K562 (cell line): ENCODE results near the gene WDR35. TPM values are rescaled to one million over a fixed set of nuclear protein-coding genes. Genes with fewer than 3 reads are reported as not detected.
"Not testable (repeated sequence)": the region's sequence is repeated elsewhere in the genome, so short reads cannot be mapped to it uniquely, and the experiment has no call there.

Experiments
- ATAC-seq: fragments of 200-7000 bp; cut with Tn5 transposase; 3 replicates; pipeline ENCODE4 v1.9.1; 2020; ENCODE audit warnings: moderate library complexity
- BruUV-seq: library from RNA; stranded (reverse); fragments of 400-500 nt; replicated peaks from 2 replicates; lab custom pipeline; 2021; lab: Mats Ljungman, UMichigan
- CTCF ChIA-PET: fragments of 300-600 bp; formaldehyde crosslinking; extraction: SDS; loops from one replicate; lab custom pipeline; 2021; ENCODE audit warnings: low intra/inter-chr PET ratio; lab: Yijun Ruan, JAX
- POLR2A ChIA-PET: fragments of 300-600, 350-650 bp; sonication (Branson Sonifier 250); formaldehyde crosslinking; extraction: SDS; loops from one replicate; lab custom pipeline; 2021; ENCODE audit warnings: antibody characterized with exemption, inconsistent platforms; lab: Yijun Ruan, JAX
- DNase-seq, 4 experiments: peaks; one replicate each; pipeline versions ENCODE4 v3.0.0 to v3.0.0-alpha.2; 2011 to 2018; ENCODE audit warnings: low spot score in 3 of 4, mixed read lengths in 3 of 4; ENCODE audit errors: extremely low read depth in 1 of 4
- FAIRE-seq: peaks from 2 replicates; lab custom pipeline; 2011; peaks lifted over from hg19 to GRCh38; lab: Jason Lieb, UNC
- H2AFZ ChIP-seq: 2 replicates; pipeline ENCODE4 v1.6.0; 2011; ENCODE audit warnings: low read depth, low read length, control low read depth, inconsistent platforms
- H3K27ac ChIP-seq: fragments of 200-600 bp; 3 replicates; pipeline ENCODE4 v1.8.0; 2011; ENCODE audit warnings: low read depth, mild to moderate bottlenecking, control low read depth, inconsistent platforms, low read length, moderate library complexity, mixed read lengths; ENCODE audit errors: extremely low read depth
- H3K27me3 ChIP-seq, 2 experiments: fragments of 300-600 bp in 1 of 2; 2 replicates in 1 of 2; 3 replicates in 1 of 2; pipeline versions ENCODE4 v1.6.0 to v1.8.0; 2011; ENCODE audit warnings: inconsistent platforms in 2 of 2, low read length in 2 of 2, mild to moderate bottlenecking in 1 of 2, mixed read lengths in 1 of 2, moderate library complexity in 1 of 2; ENCODE audit not compliant: control insufficient read depth in 2 of 2, insufficient read depth in 2 of 2
- H3K36me3 ChIP-seq: fragments of 300-600 bp; 3 replicates; pipeline ENCODE4 v1.8.0; 2011; ENCODE audit warnings: mild to moderate bottlenecking, low read length, inconsistent platforms; ENCODE audit not compliant: control insufficient read depth, insufficient read depth
- H3K4me1 ChIP-seq, 2 experiments: fragments of 200-600 bp in 1 of 2; replicated peaks in 1 of 2; 2 replicates in 1 of 2; 3 replicates in 1 of 2; pipeline versions ENCODE4 v1.5.1 to v1.8.0; 2011; ENCODE audit warnings: inconsistent platforms in 2 of 2, low read length in 2 of 2, mild to moderate bottlenecking in 1 of 2, mixed read lengths in 1 of 2, moderate library complexity in 1 of 2; ENCODE audit not compliant: control insufficient read depth in 2 of 2, insufficient read depth in 2 of 2
- H3K4me2 ChIP-seq: 2 replicates; pipeline ENCODE4 v1.6.1; 2011; ENCODE audit warnings: low read length, control low read depth, inconsistent platforms, mixed read lengths; ENCODE audit not compliant: insufficient read depth
- H3K4me3 ChIP-seq: fragments of 200-600 bp; sonication (generic), shearing (Covaris generic); 2 replicates; pipeline ENCODE4 v1.5.1; 2016; ENCODE audit warnings: control low read depth, inconsistent platforms
- H3K79me2 ChIP-seq: fragments of 200-600 bp; 3 replicates; pipeline ENCODE4 v1.8.0; 2011; ENCODE audit warnings: low read length, inconsistent platforms; ENCODE audit not compliant: control insufficient read depth, insufficient read depth
- H3K9ac ChIP-seq, 2 experiments: 2 replicates each; pipeline versions ENCODE4 v1.6.0 to v1.6.1; 2011; ENCODE audit warnings: low read depth in 2 of 2, low read length in 2 of 2, control low read depth in 1 of 2, inconsistent platforms in 1 of 2, mild to moderate bottlenecking in 1 of 2, mixed read lengths in 1 of 2; ENCODE audit not compliant: insufficient read depth in 1 of 2
- H3K9me1 ChIP-seq: one replicate; pipeline ENCODE4 v1.6.0; 2011; ENCODE audit warnings: inconsistent platforms, mild to moderate bottlenecking, low read length, moderate library complexity; ENCODE audit not compliant: control insufficient read depth, insufficient read depth
- H3K9me3 ChIP-seq: replicated peaks from 2 replicates; pipeline ENCODE4 v1.5.1; 2011; ENCODE audit warnings: low read depth, low read length, inconsistent platforms; ENCODE audit not compliant: control insufficient read depth, insufficient read depth
- H4K20me1 ChIP-seq: replicated peaks from 2 replicates; pipeline ENCODE4 v1.6.1; 2011; ENCODE audit warnings: low read length, inconsistent platforms, mixed read lengths; ENCODE audit not compliant: control insufficient read depth, insufficient read depth
- CC2D1A ChIP-seq: fragments of 450-650 bp; IDR thresholded peaks from 2 replicates; pipeline ENCODE4 v1.6.1; 2017; ENCODE audit warnings: mild to moderate bottlenecking
- CHAMP1 ChIP-seq: fragments of 450-650 bp; IDR thresholded peaks from 2 replicates; pipeline ENCODE4 v1.6.1; 2016; ENCODE audit warnings: mild to moderate bottlenecking
- CHD2 ChIP-seq: IDR thresholded peaks from 2 replicates; pipeline ENCODE4 v1.6.1; 2011; ENCODE audit warnings: low read depth, low read length
- CREB3L1 ChIP-seq: fragments of 450-650 bp; IDR thresholded peaks from 2 replicates; pipeline ENCODE4 v1.6.1; 2014; ENCODE audit warnings: low read depth, mild to moderate bottlenecking, moderate library complexity, borderline replicate concordance
- CTBP1 ChIP-seq: fragments of 450-650 bp; IDR thresholded peaks from 2 replicates; pipeline ENCODE4 v1.6.1; 2016; ENCODE audit warnings: borderline replicate concordance
- FOXM1 ChIP-seq, 2 experiments: fragments of 450-650 bp in 1 of 2; sonication (generic) in 1 of 2; formaldehyde crosslinking in 1 of 2; IDR thresholded peaks; 2 replicates each; pipeline versions ENCODE4 v1.6.1 to v1.9.0; 2017 to 2022; ENCODE audit warnings: low read depth in 2 of 2, mild to moderate bottlenecking in 2 of 2, missing genetic modification reagents in 1 of 2, moderate library complexity in 1 of 2
- HMBOX1 ChIP-seq: sonication (generic); IDR thresholded peaks from 2 replicates; pipeline ENCODE4 v1.6.1; 2016
- MEIS2 ChIP-seq: fragments of 450-650 bp; IDR thresholded peaks from 2 replicates; pipeline ENCODE4 v1.6.1; 2014; ENCODE audit warnings: mild to moderate bottlenecking; ENCODE audit not compliant: partially characterized antibody
- PKNOX1 ChIP-seq: fragments of 450-650 bp; IDR thresholded peaks from 2 replicates; pipeline ENCODE4 v1.6.1; 2016
- RBM25 ChIP-seq: fragments of 200-400 bp; formaldehyde crosslinking; IDR thresholded peaks from 2 replicates; pipeline ENCODE4 v1.6.1; 2018; ENCODE audit warnings: low read length, low read depth, moderate library complexity; ENCODE audit not compliant: severe bottlenecking
- RCOR1 ChIP-seq, 2 experiments: IDR thresholded peaks; 2 replicates each; pipeline ENCODE4 v1.6.1; 2012; ENCODE audit warnings: low read depth in 2 of 2, low read length in 2 of 2, borderline replicate concordance in 1 of 2, improper control_type of control experiment in 1 of 2
- SPI1 ChIP-seq: IDR thresholded peaks from 2 replicates; pipeline ENCODE4 v1.6.1; 2011; ENCODE audit warnings: low read depth, low read length, control low read depth, borderline replicate concordance
- TBP ChIP-seq: optimal IDR thresholded peaks from 2 replicates; pipeline ENCODE3; 2011; ENCODE audit warnings: low read depth, low read length, improper control_type of control experiment
- WGBS: fragments of 100-300 bp; shearing (Covaris generic); methylation state at CpG from one replicate; pipeline ENCODE4 v1.1.6; 2016; ENCODE audit warnings: low coverage, mixed read lengths; ENCODE audit not compliant: insufficient coverage; ENCODE audit errors: missing lambda C conversion rate; 5-methylcytosine and 5-hydroxymethylcytosine counted together
- in situ Hi-C: fragments of 300-500 bp; cut with MboI; formaldehyde crosslinking; loops from 4 replicates; pipeline ENCODE4 v1.15.0; 2018; ENCODE audit warnings: inconsistent platforms, mixed read lengths
- intact Hi-C: fragments of 100-400 bp; cut with micrococcal nuclease; formaldehyde crosslinking; loops from 2 replicates; pipeline ENCODE4 v1.14.2; 2022
- polyA plus RNA-seq, 8 experiments: library from polyadenylated mRNA; depleted of rRNA in 4 of 8; stranded (reverse) in 5 of 8; unstranded in 3 of 8; fragments of >200 nt; fragmentation: Nextera tagmentation in 2 of 8; fragmentation: Illumina TruSeq in 1 of 8; extraction: Ambion mirVana in 2 of 8; extraction: Trizol in 1 of 8; gene quantifications; 2 replicates each; pipeline versions ENCODE4 v1.2.1 to v1.2.3, GENCODE V29; 2011 to 2014; ENCODE audit warnings: inconsistent platforms in 1 of 8, missing spikeins in 1 of 8
- total RNA-seq, 7 experiments: library from RNA; depleted of rRNA in 6 of 7; stranded (reverse); fragments of >200 nt in 6 of 7; fragmentation: Illumina TruSeq in 2 of 7; extraction: Trizol in 2 of 7; gene quantifications; 2 replicates each; pipeline versions ENCODE4 v1.2.1 to v1.2.3, GENCODE V29; 2011 to 2021; ENCODE audit warnings: low replicate concordance in 1 of 7

Gene WDR35
- total and polyA plus RNA-seq, 9 of the 15 experiments (the other 6 are each of a cell fraction or from before 2014, with no cell fraction given): 3.3 to 13.1 (median 8.0) TPM

GRCh38 chr2:19891971-19892370, 97.9 kb downstream of the WDR35 start:
- H3K9me1 ChIP-seq; in situ Hi-C loops; H4K20me1 ChIP-seq; H3K27me3 ChIP-seq; H3K4me3 ChIP-seq; H3K9me3 ChIP-seq; H3K4me2 ChIP-seq; CTCF ChIA-PET; intact Hi-C loops; H3K9ac ChIP-seq; H3K36me3 ChIP-seq; H3K27ac ChIP-seq; TF ChIP-seq FOXM1 (CRISPR knock-in tag; IDR thresholded peaks at IDR 0.05; ENCODE audit: low read depth): not testable (repeated sequence)
- WGBS: 28% methylated on average over 4 of the region's 4 CpGs
- FAIRE-seq (peak; percentile 19), DNase-seq (peak in 1 of 4 experiments; percentile 41)
- Histone ChIP-seq H3K4me1 (peaks cover 2 to 14% of the 10 kb centered on the region in 2 experiments; a peak in 4 of 5 replicates), H3K79me2 (peaks cover 47% of the 10 kb centered on the region)
- POLR2A ChIA-PET: interaction anchor here (0.8 to 3.1 kb wide), 4 partner anchors 8 to 254 kb away, joined by 3 to 13 read pairs (median 6); partner anchors contain the start of gene TTC32
- TF ChIP-seq HMBOX1 (0 out of 2 replicates have a peak, but pooled peaks have one; percentile 22), CREB3L1 (0 out of 2 replicates have a peak, but pooled peaks have one; percentile 38), SPI1 (peak; percentile 42; the same call in 1 of the 2 replicates), MEIS2 (peak; percentile 20), CHAMP1 (peak; percentile 40; the same call in 1 of the 2 replicates), TBP (peak; percentile 32), RBM25 (peak; percentile 64), CHD2 (peak; percentile 91), RCOR1 (IDR thresholded peaks at IDR 0.05; ENCODE audit: borderline replicate concordance in 1 of 2, low read depth in 2 of 2, low read length in 2 of 2) (0 out of 4 replicates have a peak, but pooled peaks of 1 of the 2 experiments have one; percentile 41), CC2D1A (peak; percentile 62; the same call in 1 of the 2 replicates), FOXM1 (IDR thresholded peaks at IDR 0.05; ENCODE audit: low read depth) (0 out of 2 replicates have a peak, but pooled peaks have one; percentile 21), CTBP1 (peak; percentile 31; the same call in 1 of the 2 replicates), PKNOX1 (peak; percentile 51)
- TF ChIP-seq, all 486 proteins: peak for 13; not testable (repeated sequence) for 473
- not testable (repeated sequence) for BruUV-seq, H2AFZ ChIP-seq
- ATAC-seq: peak; percentile 7; the same call in 2 of the 3 replicates
